H1 (cell line): ENCODE results near the gene TMEM187. TPM values are rescaled to one million over a fixed set of nuclear protein-coding genes. Genes with fewer than 3 reads are reported as not detected.

Experiments used
- CTCF ChIA-PET: fragments of 300-600 bp; sonication (Branson Sonifier 250); formaldehyde crosslinking; loops from one replicate; lab custom pipeline; 2021; ENCODE audit not compliant: partially characterized antibody; lab: Charles Lee
- POLR2A ChIA-PET: fragments of 300-600 bp; sonication (Branson Sonifier 250); formaldehyde crosslinking; loops from one replicate; lab custom pipeline; 2021; ENCODE audit warnings: inconsistent platforms; ENCODE audit not compliant: partially characterized antibody; lab: Charles Lee
- DNase-seq, 2 experiments: peaks; one replicate each; pipeline versions ENCODE4 v3.0.0 to v3.0.0-alpha.2; 2010 to 2022; ENCODE audit warnings: low spot score in 2 of 2, low read depth in 1 of 2, mixed read lengths in 1 of 2
- FAIRE-seq: peaks from 2 replicates; lab custom pipeline; 2011; peaks lifted over from hg19 to GRCh38; lab: Jason Lieb, UNC
- H2AFZ ChIP-seq: 2 replicates; pipeline ENCODE4 v1.8.1; 2012; ENCODE audit warnings: low read length, inconsistent platforms
- H2AK5ac ChIP-seq: 2 replicates; pipeline ENCODE4 v1.6.1; 2013; ENCODE audit warnings: low read depth, low read length
- H2BK120ac ChIP-seq: replicated peaks from 2 replicates; pipeline ENCODE3; 2013; ENCODE audit warnings: low read depth, low read length, inconsistent platforms
- H2BK12ac ChIP-seq: 2 replicates; pipeline ENCODE4 v1.6.1; 2013; ENCODE audit warnings: low read depth, low read length
- H2BK15ac ChIP-seq: 2 replicates; pipeline ENCODE4 v1.6.1; 2013; ENCODE audit warnings: low read length
- H2BK20ac ChIP-seq: 2 replicates; pipeline ENCODE4 v1.6.1; 2013; ENCODE audit warnings: low read length
- H2BK5ac ChIP-seq: 2 replicates; pipeline ENCODE4 v1.6.1; 2013; ENCODE audit warnings: low read depth, low read length
- H3K14ac ChIP-seq: 2 replicates; pipeline ENCODE4 v1.6.1; 2013; ENCODE audit warnings: inconsistent platforms; ENCODE audit not compliant: insufficient read length
- H3K18ac ChIP-seq: 2 replicates; pipeline ENCODE4 v1.6.1; 2013; ENCODE audit warnings: low read length; ENCODE audit errors: extremely low read depth
- H3K23ac ChIP-seq: 2 replicates; pipeline ENCODE4 v1.6.1; 2013; ENCODE audit warnings: inconsistent platforms; ENCODE audit not compliant: insufficient read length
- H3K23me2 ChIP-seq: 2 replicates; pipeline ENCODE4 v1.6.1; 2013; ENCODE audit warnings: low read depth, low read length
- H3K27ac ChIP-seq: 2 replicates; pipeline ENCODE4 v1.6.1; 2011; ENCODE audit warnings: low read depth, low read length, inconsistent platforms
- H3K27me3 ChIP-seq, 4 experiments: replicated peaks in 1 of 4; 1 replicate in 1 of 4; 2 replicates in 3 of 4; pipeline versions ENCODE4 v1.6.1 to v1.8.1; 2011 to 2013; ENCODE audit warnings: low read length in 3 of 4, mild to moderate bottlenecking in 3 of 4, inconsistent platforms in 2 of 4, mixed read lengths in 2 of 4, moderate library complexity in 1 of 4; ENCODE audit not compliant: control insufficient read depth in 3 of 4, insufficient read depth in 3 of 4; ENCODE audit errors: extremely low read depth in 1 of 4
- H3K36me3 ChIP-seq, 4 experiments: 2 replicates each; pipeline versions ENCODE4 v1.6.1 to v1.8.1; 2011 to 2013; ENCODE audit warnings: mild to moderate bottlenecking in 4 of 4, low read length in 3 of 4, moderate library complexity in 2 of 4, control low read depth in 1 of 4, inconsistent platforms in 1 of 4; ENCODE audit not compliant: insufficient read depth in 4 of 4, control insufficient read depth in 2 of 4
- H3K4ac ChIP-seq: replicated peaks from 2 replicates; pipeline ENCODE3; 2013; ENCODE audit warnings: low read length, low read depth, mixed read lengths, inconsistent platforms; ENCODE audit not compliant: insufficient read length
- H3K4me1 ChIP-seq, 4 experiments: replicated peaks in 1 of 4; 1 replicate in 1 of 4; 2 replicates in 3 of 4; pipeline versions ENCODE4 v1.6.1 to v1.8.1; 2011 to 2013; ENCODE audit warnings: low read length in 3 of 4, inconsistent platforms in 2 of 4, mixed read lengths in 1 of 4; ENCODE audit not compliant: insufficient read depth in 4 of 4, control insufficient read depth in 3 of 4
- H3K4me2 ChIP-seq, 2 experiments: 2 replicates each; pipeline versions ENCODE4 v1.6.1 to v1.8.1; 2011 to 2013; ENCODE audit warnings: low read depth in 2 of 2, low read length in 2 of 2, control low read depth in 1 of 2, inconsistent platforms in 1 of 2, mild to moderate bottlenecking in 1 of 2; ENCODE audit not compliant: insufficient read depth in 1 of 2
- H3K4me3 ChIP-seq, 4 experiments: fragments of 200-600, 300-600 bp in 1 of 4; sonication (generic), shearing (Covaris generic), sonication (Bioruptor Twin) in 1 of 4; 2 replicates each; pipeline versions ENCODE4 v1.5.1 to v1.8.1; 2011 to 2016; ENCODE audit warnings: low read length in 4 of 4, low read depth in 3 of 4, control low read depth in 2 of 4, inconsistent platforms in 2 of 4, mild to moderate bottlenecking in 2 of 4, mixed read lengths in 1 of 4, moderate library complexity in 1 of 4; ENCODE audit not compliant: insufficient read depth in 2 of 4; ENCODE audit errors: extremely low read depth in 1 of 4
- H3K56ac ChIP-seq: replicated peaks from 2 replicates; pipeline ENCODE3; 2013; ENCODE audit warnings: low read depth, mild to moderate bottlenecking, mixed read lengths, low read length, inconsistent platforms; ENCODE audit not compliant: insufficient read length
- H3K79me1 ChIP-seq: 2 replicates; pipeline ENCODE4 v1.6.1; 2013; ENCODE audit warnings: low read depth, low read length, control low read depth
- H3K79me2 ChIP-seq, 2 experiments: 2 replicates each; pipeline versions ENCODE4 v1.6.1 to v1.8.1; 2012 to 2013; ENCODE audit warnings: low read length in 2 of 2, mild to moderate bottlenecking in 2 of 2, inconsistent platforms in 1 of 2; ENCODE audit not compliant: insufficient read depth in 2 of 2, control insufficient read depth in 1 of 2
- H3K9ac ChIP-seq, 4 experiments: replicated peaks in 1 of 4; 1 replicate in 1 of 4; 2 replicates in 3 of 4; pipeline versions ENCODE4 v1.6.1 to v1.8.1; 2011 to 2013; ENCODE audit warnings: low read depth in 3 of 4, low read length in 3 of 4, control low read depth in 2 of 4, mild to moderate bottlenecking in 2 of 4, moderate library complexity in 2 of 4, inconsistent platforms in 1 of 4; ENCODE audit errors: extremely low read depth in 1 of 4
- H3K9me3 ChIP-seq, 2 experiments: 2 replicates each; pipeline versions ENCODE4 v1.6.1 to v1.8.1; 2012 to 2013; ENCODE audit warnings: mild to moderate bottlenecking in 2 of 2, moderate library complexity in 2 of 2, control low read depth in 1 of 2, inconsistent platforms in 1 of 2, low read depth in 1 of 2, low read length in 1 of 2, mixed read lengths in 1 of 2; ENCODE audit not compliant: insufficient read depth in 2 of 2
- H4K20me1 ChIP-seq, 2 experiments: replicated peaks in 1 of 2; 2 replicates each; pipeline versions ENCODE3 to v1.8.1; 2011 to 2013; ENCODE audit warnings: inconsistent platforms in 2 of 2, low read length in 2 of 2, mild to moderate bottlenecking in 1 of 2; ENCODE audit not compliant: insufficient read depth in 2 of 2, control insufficient read depth in 1 of 2
- H4K5ac ChIP-seq: 2 replicates; pipeline ENCODE4 v1.6.1; 2013; ENCODE audit warnings: low read length, low read depth, mixed read lengths, inconsistent platforms; ENCODE audit not compliant: insufficient read length
- H4K8ac ChIP-seq: 2 replicates; pipeline ENCODE4 v1.8.0; 2013; ENCODE audit warnings: mild to moderate bottlenecking, moderate library complexity, low read length, inconsistent platforms; ENCODE audit not compliant: insufficient read depth; ENCODE audit errors: extremely low read depth
- H4K91ac ChIP-seq: replicated peaks from 2 replicates; pipeline ENCODE3; 2013; ENCODE audit warnings: low read length, mixed read lengths, inconsistent platforms; ENCODE audit not compliant: insufficient read length
- CREB1 ChIP-seq: IDR thresholded peaks from 2 replicates; pipeline ENCODE4 v1.6.1; 2012; ENCODE audit warnings: inconsistent platforms
- GTF2F1 ChIP-seq: IDR thresholded peaks from 2 replicates; pipeline ENCODE4 v1.6.1; 2012; ENCODE audit warnings: low read depth, low read length, improper control_type of control experiment, borderline replicate concordance
- JUN ChIP-seq: IDR thresholded peaks from 2 replicates; pipeline ENCODE4 v1.6.1; 2011; ENCODE audit warnings: low read depth, mild to moderate bottlenecking, improper control_type of control experiment, low read length
- SAP30 ChIP-seq: fragments of 300-600 bp; sonication (generic); IDR thresholded peaks from 2 replicates; pipeline ENCODE4 v1.7.1; 2012; ENCODE audit warnings: low read length, moderate library complexity, mild to moderate bottlenecking, inconsistent platforms; ENCODE audit not compliant: insufficient read depth, insufficient replicate concordance
- SIRT6 ChIP-seq: IDR thresholded peaks from one replicate; pipeline ENCODE4 v1.7.1; 2012; ENCODE audit warnings: low read length, inconsistent platforms
- WGBS, 2 experiments: shearing (Covaris generic) in 1 of 2; methylation state at CpG; one replicate each; pipeline versions ENCODE4 v1.1.6 to v1.1.7; 2013 to 2015; ENCODE audit warnings: low lambda C conversion rate in 2 of 2, mixed read lengths in 2 of 2, inconsistent platforms in 1 of 2, low coverage in 1 of 2, missing lambda C conversion rate in 1 of 2; ENCODE audit not compliant: insufficient replicate concordance in 2 of 2, insufficient coverage in 1 of 2, insufficient read length in 1 of 2; ENCODE audit errors: extremely low coverage in 1 of 2, missing lambda C conversion rate in 1 of 2; 5-methylcytosine and 5-hydroxymethylcytosine counted together
- long read RNA-seq, 2 experiments: library from RNA in 1 of 2; library from capped mRNA in 1 of 2; stranded (forward); transcript quantifications; one replicate each; pipeline ENCODE4 v2.0.0, GENCODE V29; 2021; ENCODE audit warnings: inconsistent platforms in 1 of 2
- polyA minus RNA-seq, 3 experiments: library from RNA; depleted of rRNA, polyadenylated mRNA; stranded (reverse); fragments of >200 nt; gene quantifications; 1 replicate in 2 of 3; 2 replicates in 1 of 3; pipeline ENCODE4 v1.2.3, GENCODE V29; 2011
- polyA plus RNA-seq, 7 experiments: library from polyadenylated mRNA; depleted of rRNA in 3 of 7; stranded (reverse) in 5 of 7; unstranded in 2 of 7; fragments of >200 nt in 5 of 7; fragments of 200-250 nt in 2 of 7; gene quantifications; 1 replicate in 5 of 7; 2 replicates in 1 of 7; 4 replicates in 1 of 7; pipeline versions ENCODE4 v1.2.1 to v1.2.3, GENCODE V29; 2011 to 2013; ENCODE audit warnings: missing spikeins in 2 of 7, mixed read lengths in 2 of 7
- total RNA-seq: library from RNA; stranded (reverse); fragmentation: NEBNext Ultra II Directional; extraction: Animal tissue kit (Norgen Biotek cat#: 25700); gene quantifications from 2 replicates; pipeline ENCODE4 v1.2.1, GENCODE V29; 2021
- TF ChIP-seq, protein P1 (sequence below): IDR thresholded peaks from 2 replicates; pipeline ENCODE4 v1.6.1; 2011; ENCODE audit warnings: low read depth, mild to moderate bottlenecking, low read length; ENCODE audit not compliant: insufficient read depth

The TMEM187 gene, protein sequence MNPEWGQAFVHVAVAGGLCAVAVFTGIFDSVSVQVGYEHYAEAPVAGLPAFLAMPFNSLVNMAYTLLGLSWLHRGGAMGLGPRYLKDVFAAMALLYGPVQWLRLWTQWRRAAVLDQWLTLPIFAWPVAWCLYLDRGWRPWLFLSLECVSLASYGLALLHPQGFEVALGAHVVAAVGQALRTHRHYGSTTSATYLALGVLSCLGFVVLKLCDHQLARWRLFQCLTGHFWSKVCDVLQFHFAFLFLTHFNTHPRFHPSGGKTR
- 2.7 and 5.0 TPM in 2 replicates for total RNA-seq
- 14.5 and 16.2 TPM in 2 replicates for polyA plus RNA-seq (2011; rRNA removed)
- 9.8 TPM for polyA plus RNA-seq (2011; cell fraction: cytosol; rRNA removed)
- 11.4 TPM for polyA plus RNA-seq (2011; cell fraction: nucleus; rRNA removed)
- polyA plus RNA-seq (2012, experiment 1 of 2): 3.3 to 5.5 TPM (median 4.3 TPM) in 4 replicates
- polyA plus RNA-seq (2012, experiment 2 of 2): 4.9 TPM
- polyA plus RNA-seq (2013, experiment 1 of 2): 5.0 TPM
- 5.3 TPM for polyA plus RNA-seq (2013, experiment 2 of 2)
- 5.1 and 5.4 TPM in 2 replicates for polyA minus RNA-seq (2011; rRNA and poly(A)+ RNA removed)
- 2.9 TPM for polyA minus RNA-seq (2011; cell fraction: cytosol; rRNA and poly(A)+ RNA removed)
- polyA minus RNA-seq (2011; cell fraction: nucleus; rRNA and poly(A)+ RNA removed): 3.2 TPM
- long read RNA-seq, experiment 1, partial matches to known transcripts: 3 of 5 reads
- long read RNA-seq, experiment 1, other reads (novel, unspliced or antisense): 0 of 5 reads
- long read RNA-seq, experiment 2, transcript TMEM187-201 (2 exons, 1,880 nt): major isoform, 9 of 10 reads
- long read RNA-seq, experiment 2, partial matches to known transcripts: 0 of 10 reads
- long read RNA-seq, experiment 2, other reads (novel, unspliced or antisense): 1 of 10 reads

DNA sequence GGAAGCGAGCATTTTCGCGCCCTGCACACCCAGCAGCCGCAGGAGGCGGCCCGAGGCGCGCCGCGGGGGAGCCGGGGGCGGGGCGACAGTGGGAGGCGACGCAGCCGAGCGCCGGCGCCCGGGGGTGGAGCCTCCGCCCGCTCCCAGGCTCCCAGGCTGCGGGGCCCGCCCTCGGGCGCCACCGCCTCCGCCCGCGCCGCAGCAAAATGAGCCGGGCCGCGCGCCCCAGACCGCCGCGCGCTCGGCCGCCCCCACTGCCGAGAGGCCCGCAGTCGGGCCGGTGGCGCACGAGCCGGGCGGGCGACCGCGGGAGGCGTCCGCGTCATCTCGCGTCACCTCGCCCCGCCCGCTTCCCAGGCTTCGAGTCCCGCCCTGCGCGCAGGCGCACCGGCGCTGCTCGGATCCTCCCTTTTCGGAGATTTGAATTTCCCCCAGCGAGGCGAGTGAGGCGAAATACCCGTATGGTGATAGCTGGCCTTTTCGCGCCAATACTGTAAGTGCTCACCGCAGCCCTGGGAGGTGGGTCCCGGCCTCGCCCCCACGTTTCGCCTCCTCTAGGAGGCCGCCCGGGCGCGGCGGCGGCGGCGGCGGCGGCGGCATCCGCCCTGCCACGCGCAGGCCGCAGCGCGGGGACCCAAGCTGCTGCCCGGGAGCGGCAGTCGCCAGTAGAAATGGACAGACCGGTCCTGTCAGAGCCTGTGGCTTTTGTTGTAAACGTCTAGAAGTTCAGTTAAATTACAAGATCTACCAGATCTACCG, at the start of gene TMEM187:
Gene TMEM187, plus strand, starts transcription at position 387 of the 759 bp plus-strand sequence. CDS start 9,309 bp downstream, outside the sequence.
- Histone ChIP-seq H2BK15ac (no peak within 1 kb of the TSS), H4K20me1 (peaks cover 16 to 18% of the 10 kb centered on the region in 2 experiments), H3K79me1 (peaks cover 2% of the 10 kb centered on the region; the same call in 1 of the 2 replicates), H3K27ac (peak within 1 kb of the TSS; percentile 99), H2AK5ac (peak within 1 kb of the TSS; percentile 90; the same call in 1 of the 2 replicates), H3K36me3 (no peaks in the 10 kb centered on the region), H2BK120ac (peak within 1 kb of the TSS; percentile 54), H3K4me2 (peak within 1 kb of the TSS; percentile 66 to 69), H3K23me2 (peaks cover 8% of the 10 kb centered on the region; the same call in 1 of the 2 replicates), H3K9ac (peak within 1 kb of the TSS; percentile 95 to 100 (median 99)), H4K8ac (peak within 1 kb of the TSS; percentile 100), H3K9me3 (no peaks in the 10 kb centered on the region), H4K91ac (peak within 1 kb of the TSS; percentile 100), H3K79me2 (peaks cover 24 to 32% of the 10 kb centered on the region in 2 experiments), H3K4ac (peak within 1 kb of the TSS; percentile 98), H3K27me3 (no peaks in the 10 kb centered on the region), H3K23ac (no peak within 1 kb of the TSS), H2AFZ (no peak within 1 kb of the TSS), H2BK5ac (peak within 1 kb of the TSS; percentile 99), H3K4me1 (peaks cover 3 to 16% (median 7%) of the 10 kb centered on the region in 4 experiments), H4K5ac (peak within 1 kb of the TSS; percentile 98), H2BK12ac (peak within 1 kb of the TSS; percentile 99; the same call in 1 of the 2 replicates), H3K4me3 (peak within 1 kb of the TSS; percentile 92 to 99 (median 95)), H3K56ac (peak within 1 kb of the TSS; percentile 97), H3K14ac (no peak within 1 kb of the TSS), H2BK20ac (no peak within 1 kb of the TSS), H3K18ac (peak within 1 kb of the TSS; percentile 96)
- WGBS, 2 experiments: 1% methylated on average over 19 of the region's 103 CpGs; no CpG with 5 or more reads in 1 of the 2 experiments
- DNase-seq: peak in 1 of 2 experiments; percentile 83
- CTCF ChIA-PET: interaction anchor here (2.5 kb wide), 1 partner anchor 41 kb away, joined by 8 read pairs; no protein-coding TSS in a partner anchor
- no peak for FAIRE-seq
- POLR2A ChIA-PET: interaction anchor here (0.6 to 4.6 kb wide), 14 partner anchors 11 to 398 kb away, joined by 3 to 43 read pairs (median 4); partner anchors contain the start of gene ARHGAP4
- TF ChIP-seq GTF2F1: no peak
- TF ChIP-seq, protein P1, sequence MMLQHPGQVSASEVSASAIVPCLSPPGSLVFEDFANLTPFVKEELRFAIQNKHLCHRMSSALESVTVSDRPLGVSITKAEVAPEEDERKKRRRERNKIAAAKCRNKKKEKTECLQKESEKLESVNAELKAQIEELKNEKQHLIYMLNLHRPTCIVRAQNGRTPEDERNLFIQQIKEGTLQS: no peak
- no peak for TF ChIP-seq SIRT6
- peak; percentile 78 for TF ChIP-seq CREB1
- TF ChIP-seq JUN: no peak
- TF ChIP-seq SAP30: no peak
